ENCODE results near the gene HOXA3.
A peak's percentile ranks its signal among the peaks of the same experiment; 100 is the strongest.

HOXA3 gene

DNA sequence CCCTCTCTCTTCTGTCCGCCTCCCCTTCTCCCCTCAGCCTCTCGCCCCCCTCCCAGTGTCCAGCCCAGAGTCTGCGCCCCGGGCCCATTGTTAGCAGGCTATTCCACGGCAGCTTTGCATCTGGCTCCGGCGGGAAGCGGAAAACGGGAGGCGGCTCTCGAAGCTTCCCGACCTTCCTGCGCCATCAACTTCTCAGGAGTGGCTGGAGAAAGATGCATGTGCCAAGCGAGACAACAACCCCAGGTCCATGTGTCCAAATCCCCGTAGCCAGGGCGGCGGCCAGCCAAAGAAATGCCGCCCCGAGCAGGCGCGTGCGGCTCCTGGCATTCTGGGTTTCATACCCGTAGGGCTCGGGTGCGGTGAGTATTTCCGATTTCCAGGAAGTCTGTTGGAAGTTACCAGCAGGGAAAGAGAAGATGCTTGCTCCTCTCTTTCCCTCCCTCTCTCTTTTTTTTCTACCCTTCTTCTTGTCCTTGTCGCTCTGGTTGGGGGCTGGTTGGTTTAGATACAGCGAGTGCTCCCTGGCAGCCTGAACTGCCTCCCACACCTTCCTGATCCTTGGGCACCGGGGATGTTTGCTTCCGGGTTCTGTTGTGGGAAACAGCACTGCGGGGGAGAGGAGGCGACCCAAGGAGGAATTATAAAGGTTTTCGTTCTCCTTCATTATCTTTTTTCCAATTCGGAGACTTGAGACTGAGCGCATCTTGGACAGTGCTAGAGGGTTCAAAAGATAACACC, 48.7 kb downstream of the HOXA3 start:
- H3K4me3 ChIP-seq (ENCODE audit: low read length), result no peak overlapping the region
- no peak for DNase-seq

DNA sequence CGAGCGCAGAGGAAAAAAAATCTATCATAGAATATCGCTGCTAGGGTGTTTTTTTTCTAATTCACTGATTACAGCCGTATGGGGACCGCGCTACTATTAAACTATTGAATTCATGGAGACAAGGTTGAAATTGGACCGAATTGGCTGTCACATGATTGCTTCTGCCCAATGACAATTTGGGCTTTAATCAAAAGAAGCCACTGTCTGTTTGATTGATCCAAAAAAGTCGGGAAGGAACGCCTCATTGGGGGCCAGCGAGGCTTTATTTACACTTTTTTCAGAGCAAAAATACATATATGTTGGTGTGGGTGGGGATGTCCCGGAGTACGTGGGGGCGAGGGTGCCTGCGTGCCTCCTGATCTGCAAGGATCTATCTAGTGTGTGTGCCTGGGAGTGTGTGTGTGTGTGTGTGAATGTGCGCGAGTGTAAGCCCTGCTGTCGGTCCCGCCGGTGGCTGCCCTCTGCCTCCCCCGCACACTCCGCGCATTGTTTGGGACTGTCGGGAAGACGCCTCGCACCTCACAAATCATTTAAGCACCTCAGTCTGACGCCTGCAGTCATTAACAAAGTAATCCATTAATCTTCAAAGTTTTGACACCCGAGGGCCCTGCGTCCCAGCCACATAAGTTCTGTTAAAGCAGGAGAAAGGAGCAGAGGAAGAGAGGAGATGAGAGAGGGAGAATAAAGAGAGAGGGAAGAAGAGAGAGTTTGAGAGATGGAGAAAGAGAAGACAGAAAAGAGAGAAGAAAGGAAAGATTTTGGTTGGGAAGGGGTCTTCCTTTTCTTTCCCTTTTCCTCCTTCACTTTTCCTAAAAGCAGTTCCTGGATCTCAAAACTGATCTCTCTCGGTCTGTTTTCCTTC, 49.6 kb downstream of the HOXA3 start, which contains the start of gene HOXA2:
HOXA2 (minus strand) TSS at position 103 of the 862 bp plus-strand sequence. CDS start 183 bp downstream, outside the sequence.
- Histone ChIP-seq H3K4me3 (ENCODE audit: low read length) (no peak within 1 kb of the TSS), H3K23ac (ENCODE audit: low read length) (no peak within 1 kb of the TSS), H3K27ac (ENCODE audit: low read depth, low read length) (no peak within 1 kb of the TSS)

More for the DNA sequence above, 48.7 kb downstream of the HOXA3 start:
- H3K9ac ChIP-seq (ENCODE audit: low read length), result no peak overlapping the region
- H3K79me2 ChIP-seq (ENCODE audit: control insufficient read depth, insufficient read depth, low read length), result no peaks in the 10 kb centered on the region
- H3K27me3 ChIP-seq (ENCODE audit: insufficient read depth, low read length, poor library complexity), result peaks cover 86% of the 10 kb centered on the region
- no peak overlapping the region for H4K5ac ChIP-seq (ENCODE audit: low read length)
- H2AK5ac ChIP-seq (ENCODE audit: low read length), result no peak overlapping the region
- no CpG with 5 or more reads among the region's 35 CpGs for WGBS (ENCODE audit: extremely low coverage, insufficient coverage, low lambda C conversion rate)
- no peak overlapping the region for H2BK15ac ChIP-seq (replicated peaks; ENCODE audit: low read depth)
- no peak overlapping the region for H3K4ac ChIP-seq (ENCODE audit: low read depth, low read length)
- H3K27ac ChIP-seq (ENCODE audit: low read depth, low read length), result no peak overlapping the region
- no peak overlapping the region for H2BK120ac ChIP-seq (ENCODE audit: low read depth, low read length)
- no peak overlapping the region for H4K8ac ChIP-seq (ENCODE audit: low read depth, low read length)
- H3K36me3 ChIP-seq (ENCODE audit: control insufficient read depth, insufficient read depth, low read length), result no peaks in the 10 kb centered on the region
- no peak overlapping the region for H3K18ac ChIP-seq (ENCODE audit: low read length)
- no peaks in the 10 kb centered on the region for H3K79me1 ChIP-seq (ENCODE audit: low read length)
- no peaks in the 10 kb centered on the region for H3K4me1 ChIP-seq (ENCODE audit: control insufficient read depth, low read depth, low read length)
- no peak overlapping the region for H3K4me2 ChIP-seq (ENCODE audit: low read length)
- no peak overlapping the region for H3K56ac ChIP-seq (ENCODE audit: low read length)
- H2BK5ac ChIP-seq (ENCODE audit: low read length), result no peak overlapping the region
- H3K23ac ChIP-seq (ENCODE audit: low read length), result no peak overlapping the region

DNA sequence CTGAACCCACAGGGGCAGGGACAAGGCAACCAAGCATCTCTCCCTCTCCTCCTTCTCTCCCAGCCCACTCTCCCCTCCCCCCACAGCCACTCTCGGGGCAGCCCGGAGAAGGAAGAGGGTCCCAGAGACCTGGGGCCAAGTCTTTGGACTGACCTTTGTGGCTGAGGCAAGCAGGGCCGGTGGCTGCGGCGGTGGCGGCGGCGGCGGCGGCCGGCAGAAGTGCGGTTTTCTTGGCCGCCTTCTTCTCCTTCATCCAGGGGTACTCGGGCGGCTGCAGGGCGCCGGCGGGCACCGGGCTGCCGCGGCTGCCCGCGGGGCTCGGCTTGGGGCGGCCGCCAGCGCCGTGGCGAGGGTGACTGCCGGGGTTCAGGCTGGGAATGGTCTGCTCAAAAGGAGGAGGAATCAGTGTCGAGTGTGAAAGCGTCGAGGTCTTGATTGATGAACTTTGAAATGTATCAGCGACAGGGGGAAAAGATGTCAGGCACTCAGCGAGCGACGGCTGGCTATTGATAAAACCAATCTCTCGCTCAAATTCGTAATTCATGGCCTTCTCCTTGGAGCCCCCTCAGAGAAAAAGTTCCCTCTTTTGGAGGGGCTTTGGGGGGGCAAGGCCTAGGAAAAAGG, 50.3 kb downstream of the HOXA3 start:
- no CpG with 5 or more reads among the region's 39 CpGs for WGBS (ENCODE audit: extremely low coverage, insufficient coverage, low lambda C conversion rate)
- Histone ChIP-seq H3K9ac (ENCODE audit: low read length) (no peak overlapping the region), H2BK120ac (ENCODE audit: low read depth, low read length) (no peak overlapping the region), H3K4me1 (ENCODE audit: control insufficient read depth, low read depth, low read length) (no peaks in the 10 kb centered on the region), H4K8ac (ENCODE audit: low read depth, low read length) (no peak overlapping the region), H2AK5ac (ENCODE audit: low read length) (no peak overlapping the region), H3K4me2 (ENCODE audit: low read length) (no peak overlapping the region), H4K5ac (ENCODE audit: low read length) (no peak overlapping the region), H3K79me1 (ENCODE audit: low read length) (no peaks in the 10 kb centered on the region), H3K23ac (ENCODE audit: low read length) (no peak overlapping the region), H2BK15ac (replicated peaks; ENCODE audit: low read depth) (no peak overlapping the region), H3K27ac (ENCODE audit: low read depth, low read length) (no peak overlapping the region), H3K27me3 (ENCODE audit: insufficient read depth, low read length, poor library complexity) (peaks cover 89% of the 10 kb centered on the region), H3K56ac (ENCODE audit: low read length) (no peak overlapping the region), H3K4me3 (ENCODE audit: low read length) (no peak overlapping the region), H3K18ac (ENCODE audit: low read length) (no peak overlapping the region), H3K4ac (ENCODE audit: low read depth, low read length) (no peak overlapping the region), H3K36me3 (ENCODE audit: control insufficient read depth, insufficient read depth, low read length) (no peaks in the 10 kb centered on the region), H3K79me2 (ENCODE audit: control insufficient read depth, insufficient read depth, low read length) (no peaks in the 10 kb centered on the region), H2BK5ac (ENCODE audit: low read length) (no peak overlapping the region)
- DNase-seq, result no peak

More for the DNA sequence above, 49.6 kb downstream of the HOXA3 start, which contains the start of gene HOXA2:
- Histone ChIP-seq H2BK5ac (ENCODE audit: low read length) (no peak within 1 kb of the TSS), H3K4me2 (ENCODE audit: low read length) (no peak within 1 kb of the TSS), H3K56ac (ENCODE audit: low read length) (no peak within 1 kb of the TSS), H3K79me1 (ENCODE audit: low read length) (no peaks in the 10 kb centered on the region), H3K4ac (ENCODE audit: low read depth, low read length) (no peak within 1 kb of the TSS), H3K18ac (ENCODE audit: low read length) (no peak within 1 kb of the TSS), H3K9ac (ENCODE audit: low read length) (no peak within 1 kb of the TSS), H3K36me3 (ENCODE audit: control insufficient read depth, insufficient read depth, low read length) (no peaks in the 10 kb centered on the region), H3K27me3 (ENCODE audit: insufficient read depth, low read length, poor library complexity) (peaks cover 88% of the 10 kb centered on the region), H2BK120ac (ENCODE audit: low read depth, low read length) (no peak within 1 kb of the TSS), H4K5ac (ENCODE audit: low read length) (no peak within 1 kb of the TSS), H3K4me1 (ENCODE audit: control insufficient read depth, low read depth, low read length) (no peaks in the 10 kb centered on the region), H2BK15ac (replicated peaks; ENCODE audit: low read depth) (no peak within 1 kb of the TSS), H4K8ac (ENCODE audit: low read depth, low read length) (no peak within 1 kb of the TSS), H3K79me2 (ENCODE audit: control insufficient read depth, insufficient read depth, low read length) (no peaks in the 10 kb centered on the region), H2AK5ac (ENCODE audit: low read length) (no peak within 1 kb of the TSS)
- WGBS (ENCODE audit: extremely low coverage, insufficient coverage, low lambda C conversion rate), result no CpG with 5 or more reads among the region's 29 CpGs
- no peak for DNase-seq

DNA sequence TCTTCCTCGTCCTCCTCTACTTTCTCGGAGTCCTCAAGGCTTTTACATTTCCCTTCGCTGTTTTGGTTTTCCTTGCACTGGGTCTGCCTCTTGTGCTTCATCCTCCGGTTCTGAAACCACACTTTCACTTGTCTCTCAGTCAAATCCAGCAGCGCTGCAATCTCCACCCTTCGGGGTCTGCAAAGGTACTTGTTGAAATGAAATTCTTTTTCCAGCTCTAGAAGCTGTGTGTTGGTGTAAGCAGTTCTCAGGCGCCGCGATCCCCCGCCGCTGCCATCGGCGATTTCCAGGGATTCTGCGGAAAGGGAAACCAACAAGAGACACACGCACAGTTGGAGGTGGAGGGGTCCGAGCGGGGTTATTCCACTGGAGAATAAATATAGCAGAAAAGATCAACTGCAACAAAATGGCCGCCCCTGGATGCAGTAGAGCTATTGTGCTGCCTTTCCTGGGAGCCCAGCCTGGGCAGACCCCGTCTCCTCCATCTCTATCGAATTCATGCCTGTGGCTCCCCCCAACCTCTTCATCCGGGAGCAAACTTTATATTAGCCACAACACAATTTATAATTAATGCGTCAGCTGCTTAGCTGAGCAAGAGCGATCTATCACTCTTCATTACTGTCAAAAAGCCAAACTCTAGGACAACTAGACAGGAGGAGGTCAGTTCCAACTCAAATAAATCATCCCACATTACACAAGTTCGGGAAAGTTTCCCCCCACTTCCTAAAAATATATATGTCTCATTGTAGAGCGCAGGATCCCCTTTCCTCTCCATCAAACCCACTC, 51.0 kb downstream of the HOXA3 start:
- no peak for DNase-seq
- H3K79me2 ChIP-seq (ENCODE audit: control insufficient read depth, insufficient read depth, low read length), result no peaks in the 10 kb centered on the region
- WGBS (ENCODE audit: extremely low coverage, insufficient coverage, low lambda C conversion rate), result no CpG with 5 or more reads among the region's 25 CpGs

DNA sequence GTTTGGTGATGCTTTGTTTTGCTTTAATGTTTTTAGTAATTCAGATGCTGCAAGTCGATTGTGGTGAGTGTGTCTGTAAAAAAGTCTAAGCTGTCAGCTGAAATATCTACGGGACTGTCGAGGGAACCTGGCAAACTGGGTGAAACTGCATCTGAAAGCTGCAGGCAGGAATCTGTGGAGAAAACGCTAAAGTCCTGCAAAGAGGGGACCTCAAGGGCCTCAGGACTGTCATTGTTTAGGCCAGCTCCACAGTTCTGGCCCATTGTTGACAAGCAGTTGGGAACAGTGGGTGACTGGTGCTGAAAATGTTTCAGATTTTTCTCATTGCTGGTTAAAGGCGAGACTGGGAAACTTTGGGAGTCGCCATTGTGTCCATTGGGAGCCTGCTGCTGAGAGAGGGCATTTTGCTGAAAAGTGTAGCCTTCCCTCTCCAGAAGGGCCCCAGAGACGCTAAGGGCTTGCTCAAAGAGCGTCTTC, 51.7 kb downstream of the HOXA3 start:
- H3K18ac ChIP-seq (ENCODE audit: low read length), result no peak overlapping the region
- no peak overlapping the region for H2BK15ac ChIP-seq (replicated peaks; ENCODE audit: low read depth)
- no peak overlapping the region for H3K56ac ChIP-seq (ENCODE audit: low read length)
- no peak overlapping the region for H2BK5ac ChIP-seq (ENCODE audit: low read length)
- H3K4me2 ChIP-seq (ENCODE audit: low read length), result peak overlapping the region; percentile 21
- H3K4me3 ChIP-seq (ENCODE audit: low read length), result no peak overlapping the region
- no CpG with 5 or more reads among the region's 8 CpGs for WGBS (ENCODE audit: extremely low coverage, insufficient coverage, low lambda C conversion rate)
- peaks cover 88% of the 10 kb centered on the region for H3K27me3 ChIP-seq (ENCODE audit: insufficient read depth, low read length, poor library complexity)
- peak; percentile 63 for DNase-seq
- no peaks in the 10 kb centered on the region for H3K79me2 ChIP-seq (ENCODE audit: control insufficient read depth, insufficient read depth, low read length)
- no peaks in the 10 kb centered on the region for H3K79me1 ChIP-seq (ENCODE audit: low read length)
- no peak overlapping the region for H2BK120ac ChIP-seq (ENCODE audit: low read depth, low read length)
- no peaks in the 10 kb centered on the region for H3K4me1 ChIP-seq (ENCODE audit: control insufficient read depth, low read depth, low read length)
- no peak overlapping the region for H3K9ac ChIP-seq (ENCODE audit: low read length)
- H2AK5ac ChIP-seq (ENCODE audit: low read length), result no peak overlapping the region
- no peak overlapping the region for H4K8ac ChIP-seq (ENCODE audit: low read depth, low read length)
- no peak overlapping the region for H3K23ac ChIP-seq (ENCODE audit: low read length)
- H3K36me3 ChIP-seq (ENCODE audit: control insufficient read depth, insufficient read depth, low read length), result no peaks in the 10 kb centered on the region
- no peak overlapping the region for H3K4ac ChIP-seq (ENCODE audit: low read depth, low read length)
- H4K5ac ChIP-seq (ENCODE audit: low read length), result no peak overlapping the region
- no peak overlapping the region for H3K27ac ChIP-seq (ENCODE audit: low read depth, low read length)

More for the DNA sequence above, 51.0 kb downstream of the HOXA3 start:
- Histone ChIP-seq H3K27me3 (ENCODE audit: insufficient read depth, low read length, poor library complexity) (peaks cover 93% of the 10 kb centered on the region), H3K4me3 (ENCODE audit: low read length) (no peak overlapping the region), H3K4ac (ENCODE audit: low read depth, low read length) (no peak overlapping the region), H4K5ac (ENCODE audit: low read length) (no peak overlapping the region), H3K4me1 (ENCODE audit: control insufficient read depth, low read depth, low read length) (no peaks in the 10 kb centered on the region), H3K9ac (ENCODE audit: low read length) (no peak overlapping the region), H3K56ac (ENCODE audit: low read length) (no peak overlapping the region), H3K79me1 (ENCODE audit: low read length) (no peaks in the 10 kb centered on the region), H3K18ac (ENCODE audit: low read length) (no peak overlapping the region), H2BK120ac (ENCODE audit: low read depth, low read length) (no peak overlapping the region), H3K23ac (ENCODE audit: low read length) (no peak overlapping the region), H3K27ac (ENCODE audit: low read depth, low read length) (no peak overlapping the region), H2BK5ac (ENCODE audit: low read length) (no peak overlapping the region), H2AK5ac (ENCODE audit: low read length) (no peak overlapping the region), H3K36me3 (ENCODE audit: control insufficient read depth, insufficient read depth, low read length) (no peaks in the 10 kb centered on the region), H2BK15ac (replicated peaks; ENCODE audit: low read depth) (no peak overlapping the region), H3K4me2 (ENCODE audit: low read length) (peak overlapping the region; percentile 21), H4K8ac (ENCODE audit: low read depth, low read length) (no peak overlapping the region)

Measured in mesendoderm (in vitro differentiated cells).